ENCODE measurements around the gene DRAM1. TPM values are rescaled to one million over a fixed set of nuclear protein-coding genes. Genes with fewer than 3 reads are reported as not detected.
"Not testable (repeated sequence)": the region's sequence is repeated elsewhere in the genome, so short reads cannot be mapped to it uniquely, and the experiment has no call there.

DRAM1 gene
- total RNA-seq, 2 experiments from 2014 or later, result 2.6 to 2.8 TPM

DNA sequence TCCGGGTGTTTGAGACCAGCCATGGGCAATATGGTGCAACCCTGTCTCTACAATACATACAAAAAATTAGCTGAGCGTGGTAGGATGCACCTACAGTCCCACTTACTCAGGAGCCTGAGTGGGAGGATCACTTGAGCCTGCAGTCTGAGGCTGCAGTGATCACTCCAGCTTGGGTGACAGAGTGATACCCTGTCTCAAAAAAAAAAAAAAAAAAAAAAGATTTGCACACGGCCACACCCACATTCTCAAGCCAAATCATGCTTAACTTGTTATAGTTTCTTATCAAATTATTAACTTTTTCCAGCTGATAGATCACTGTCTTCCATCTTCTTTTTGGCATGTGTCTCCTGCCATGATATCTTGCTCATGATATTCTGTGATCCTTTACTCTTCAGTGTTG, 6.8 kb downstream of the DRAM1 start:
- no peak overlapping the region for H3K27ac Mint-ChIP-seq
- no peak overlapping the region for H3K4me3 Mint-ChIP-seq
- no peak for DNase-seq
- ChIA-PET POLR2A (no interaction called here), CTCF (no interaction called here)
- peaks cover 2% of the 10 kb centered on the region for H3K4me1 Mint-ChIP-seq (ENCODE audit: low read depth)
- intact Hi-C loops (cut with micrococcal nuclease), result no loop called here
- H3K36me3 Mint-ChIP-seq, result no peaks in the 10 kb centered on the region
- no peaks in the 10 kb centered on the region for H3K27me3 Mint-ChIP-seq
- no peaks in the 10 kb centered on the region for H3K9me3 Mint-ChIP-seq

DNA sequence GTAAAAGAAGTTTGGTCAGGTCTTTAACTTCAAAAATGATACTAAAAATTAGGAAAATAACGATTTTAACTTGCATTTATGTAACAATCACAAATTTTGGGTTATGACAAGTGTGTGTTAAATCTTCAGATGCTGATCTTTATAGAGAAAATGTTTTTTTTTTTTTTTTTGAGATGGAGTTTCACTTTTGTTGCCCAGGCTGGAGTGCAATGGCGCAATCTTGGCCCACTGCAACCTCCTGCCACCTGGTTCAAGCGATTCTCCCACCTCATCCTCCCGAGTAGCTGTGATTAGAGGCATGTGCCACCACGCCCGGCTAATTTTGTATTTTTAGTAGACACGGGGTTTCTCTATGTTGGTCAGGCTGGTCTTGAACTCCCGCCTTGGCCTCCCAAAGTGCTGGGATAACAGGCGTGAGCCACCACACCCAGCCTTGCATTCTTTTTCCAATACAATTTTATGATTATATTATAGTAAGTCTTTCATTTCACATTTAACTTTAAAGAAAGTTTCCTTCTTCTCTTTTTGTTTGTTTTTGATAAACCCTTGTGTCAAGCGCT, 7.5 kb downstream of the DRAM1 start:
- H3K27me3 Mint-ChIP-seq; POLR2A ChIA-PET; H3K9me3 Mint-ChIP-seq; DNase-seq; H3K4me1 Mint-ChIP-seq (ENCODE audit: low read depth); intact Hi-C loops (cut with micrococcal nuclease); H3K36me3 Mint-ChIP-seq; H3K27ac Mint-ChIP-seq; H3K4me3 Mint-ChIP-seq; CTCF ChIA-PET: not testable (repeated sequence)

DNA sequence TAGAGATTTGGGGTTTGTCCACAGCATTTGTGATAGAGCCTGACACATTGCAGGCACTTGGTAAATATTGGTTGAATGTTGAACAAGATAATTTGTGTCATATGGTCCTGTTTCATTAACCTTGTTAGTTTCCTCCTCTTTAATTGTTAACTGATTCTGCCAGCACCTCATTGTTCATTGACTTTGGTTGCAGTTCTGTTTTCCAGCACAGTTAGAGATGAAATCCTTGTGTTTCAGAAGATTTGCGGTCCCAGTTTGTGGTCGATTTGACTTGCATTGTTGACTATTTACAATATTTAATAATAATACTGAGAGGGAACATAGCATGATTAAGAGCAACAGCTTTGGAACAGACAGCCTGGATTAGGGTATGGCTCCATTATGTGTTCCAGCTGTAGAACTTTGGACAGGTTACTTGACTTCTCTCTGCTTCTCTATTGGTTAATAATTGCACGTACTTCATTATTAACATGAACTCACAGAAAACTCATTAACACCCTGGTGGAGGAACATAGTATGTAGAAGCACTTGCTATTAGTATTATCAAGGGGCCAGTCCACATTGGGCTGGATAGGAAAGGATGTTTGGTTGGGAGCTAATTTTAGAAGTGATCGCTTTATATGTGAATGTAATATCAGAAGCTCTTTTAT, 8.7 kb downstream of the DRAM1 start:
- no peak for DNase-seq
- POLR2A ChIA-PET, result no interaction called here
- no peak overlapping the region for H3K27ac Mint-ChIP-seq
- H3K27me3 Mint-ChIP-seq, result no peaks in the 10 kb centered on the region
- H3K4me1 Mint-ChIP-seq (ENCODE audit: low read depth), result peaks cover 3% of the 10 kb centered on the region
- intact Hi-C loops (cut with micrococcal nuclease), result no loop called here
- CTCF ChIA-PET, result no interaction called here
- no peaks in the 10 kb centered on the region for H3K9me3 Mint-ChIP-seq
- no peaks in the 10 kb centered on the region for H3K36me3 Mint-ChIP-seq
- no peak overlapping the region for H3K4me3 Mint-ChIP-seq

DNA sequence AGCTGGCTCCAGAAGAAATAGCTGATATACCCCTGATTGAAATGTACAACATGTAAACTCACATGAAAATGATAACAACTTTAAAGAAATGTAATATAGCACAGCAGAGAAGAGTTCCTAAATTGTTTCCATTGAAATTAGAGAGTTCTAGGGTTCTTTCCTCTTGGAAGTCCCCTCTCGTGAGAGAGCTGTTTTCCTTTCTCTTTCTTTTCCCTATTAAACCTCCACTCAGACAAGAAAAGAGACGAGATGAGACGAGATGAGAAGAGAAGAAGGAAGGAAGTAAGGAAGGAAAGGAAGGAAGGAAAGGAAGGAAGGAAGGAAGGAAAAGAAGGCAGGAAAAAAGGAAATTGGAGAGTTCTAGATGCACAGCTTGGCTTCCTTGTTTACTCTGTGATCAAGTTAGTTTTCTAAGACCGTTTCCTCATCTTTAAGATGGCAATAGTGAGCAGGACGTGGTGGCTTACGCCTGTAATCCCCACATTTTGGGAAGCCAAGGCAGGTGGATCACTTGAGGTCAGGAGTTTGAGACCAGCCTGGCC, 11.9 kb downstream of the DRAM1 start:
- intact Hi-C loops (cut with micrococcal nuclease), result no loop called here
- Mint-ChIP-seq H3K27me3 (no peaks in the 10 kb centered on the region), H3K4me3 (no peak overlapping the region), H3K27ac (no peak overlapping the region), H3K9me3 (no peaks in the 10 kb centered on the region), H3K36me3 (no peaks in the 10 kb centered on the region), H3K4me1 (ENCODE audit: low read depth) (peaks cover 3% of the 10 kb centered on the region)
- DNase-seq, result no peak
- POLR2A ChIA-PET, result no interaction called here
- CTCF ChIA-PET, result interaction anchor here (0.7 kb wide), 1 partner anchor 12 kb away, joined by 3 read pairs; the partner anchor contains the start of gene DRAM1

DNA sequence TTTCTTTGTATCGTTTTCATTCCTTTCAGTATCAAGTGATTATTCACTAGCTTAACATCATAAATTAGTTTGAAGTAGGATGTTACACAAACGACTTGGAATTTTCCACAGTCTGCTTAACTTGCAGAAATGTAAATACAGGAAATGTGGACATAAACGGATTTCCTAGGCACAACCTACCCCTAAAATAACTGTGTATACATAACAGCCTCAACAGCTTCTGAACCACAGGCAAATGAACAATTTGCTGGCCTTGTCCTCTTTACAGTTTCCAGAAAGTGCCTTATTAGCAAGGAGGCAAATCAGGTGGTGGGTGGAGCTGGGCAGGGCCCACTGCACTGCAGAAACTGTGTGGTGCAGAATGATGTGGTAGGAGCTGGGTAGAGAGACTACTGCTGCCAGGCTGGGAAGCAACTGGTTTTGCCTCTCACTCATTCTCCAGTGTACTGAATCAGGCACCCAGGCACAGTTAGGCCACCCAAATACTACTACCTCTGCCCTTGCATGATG, 14.1 kb downstream of the DRAM1 start:
- ChIA-PET POLR2A (no interaction called here), CTCF (interaction anchor here (0.6 kb wide), 1 partner anchor 52 kb away, joined by 3 read pairs; no protein-coding TSS in a partner anchor)
- Mint-ChIP-seq H3K9me3 (no peaks in the 10 kb centered on the region), H3K4me3 (no peak overlapping the region), H3K36me3 (no peaks in the 10 kb centered on the region), H3K27me3 (no peaks in the 10 kb centered on the region), H3K27ac (no peak overlapping the region), H3K4me1 (ENCODE audit: low read depth) (peaks cover 3% of the 10 kb centered on the region)
- intact Hi-C loops (cut with micrococcal nuclease), result no loop called here
- no peak for DNase-seq

DNA sequence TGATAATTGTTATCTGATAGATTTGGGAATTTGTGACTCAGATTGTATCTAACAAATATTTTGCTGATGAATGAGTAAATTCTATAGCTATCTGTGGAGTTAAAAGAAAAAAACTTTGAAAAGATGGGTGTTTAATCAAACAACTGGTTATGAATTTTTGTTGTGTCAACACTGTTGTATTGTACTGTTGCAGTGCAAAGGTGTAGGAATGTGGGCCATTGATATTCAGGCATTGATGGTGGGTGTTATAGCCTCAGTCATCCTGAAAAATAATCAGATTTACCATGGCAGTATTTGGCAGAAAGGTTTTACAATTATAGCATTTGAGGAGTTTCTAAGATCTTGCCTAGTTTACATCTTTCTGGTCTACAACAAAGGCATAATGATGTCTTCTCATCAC, 15.4 kb downstream of the DRAM1 start:
- Mint-ChIP-seq H3K27ac (no peak overlapping the region), H3K36me3 (no peaks in the 10 kb centered on the region), H3K27me3 (no peaks in the 10 kb centered on the region), H3K9me3 (no peaks in the 10 kb centered on the region), H3K4me3 (no peak overlapping the region), H3K4me1 (ENCODE audit: low read depth) (peaks cover 3% of the 10 kb centered on the region)
- no peak for DNase-seq
- intact Hi-C loops (cut with micrococcal nuclease), result no loop called here
- CTCF ChIA-PET, result no interaction called here
- POLR2A ChIA-PET, result no interaction called here

DNA sequence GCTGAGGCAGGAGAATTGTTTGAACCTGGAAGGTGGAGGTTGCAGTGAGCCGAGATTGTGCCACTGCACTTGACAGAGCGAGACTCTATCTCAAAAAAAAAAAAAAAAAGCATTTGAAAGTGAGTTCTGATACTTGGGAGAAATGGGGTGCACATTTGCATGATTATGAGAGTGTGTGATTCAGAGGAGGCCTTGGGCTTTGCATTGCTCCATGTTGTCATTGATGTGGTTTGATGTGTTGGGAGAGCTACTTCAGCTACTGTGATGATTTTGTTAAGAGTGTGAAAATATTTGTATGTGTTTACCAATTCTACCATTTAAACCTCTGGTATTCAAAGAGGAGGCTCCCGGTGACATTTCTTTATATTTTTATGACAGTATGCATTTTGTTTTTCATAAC, 24.4 kb downstream of the DRAM1 start:
- H3K9me3 Mint-ChIP-seq, result no peaks in the 10 kb centered on the region
- ChIA-PET POLR2A (no interaction called here), CTCF (interaction anchor here (0.6 kb wide), 1 partner anchor 1035 kb away, joined by 3 read pairs; no protein-coding TSS in a partner anchor)

DNA sequence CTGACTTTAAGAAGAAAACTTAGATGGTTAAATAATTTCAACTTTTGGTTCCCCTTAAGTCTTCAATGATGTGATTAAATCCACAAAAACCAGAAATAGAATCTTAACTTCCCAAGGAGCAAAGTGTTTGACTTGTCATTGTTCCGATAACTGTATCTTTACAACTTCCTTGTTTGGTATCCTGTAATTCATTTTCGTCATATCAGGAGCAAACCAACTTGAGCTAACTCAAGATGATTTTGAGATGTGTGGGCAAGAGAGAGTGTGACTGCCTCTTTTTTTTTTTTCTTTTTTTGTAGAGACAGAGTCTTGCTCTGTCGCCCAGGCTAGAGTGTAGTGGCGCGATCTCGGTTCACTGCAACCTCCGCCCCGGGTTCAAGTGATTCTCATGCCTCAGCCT, 25.3 kb downstream of the DRAM1 start:
- ChIA-PET POLR2A (no interaction called here), CTCF (interaction anchor here (1.0 kb wide), 1 partner anchor 17 kb away, joined by 3 read pairs; no protein-coding TSS in a partner anchor)
- DNase-seq, result no peak
- Mint-ChIP-seq H3K27me3 (no peaks in the 10 kb centered on the region), H3K4me1 (ENCODE audit: low read depth) (no peaks in the 10 kb centered on the region), H3K9me3 (no peaks in the 10 kb centered on the region), H3K27ac (no peak overlapping the region), H3K36me3 (no peaks in the 10 kb centered on the region), H3K4me3 (no peak overlapping the region)
- intact Hi-C loops (cut with micrococcal nuclease), result no loop called here

More for the DNA sequence above, 24.4 kb downstream of the DRAM1 start:
- no peak for DNase-seq
- H3K36me3 Mint-ChIP-seq, result no peaks in the 10 kb centered on the region
- H3K27me3 Mint-ChIP-seq, result no peaks in the 10 kb centered on the region
- H3K4me3 Mint-ChIP-seq, result no peak overlapping the region
- intact Hi-C loops (cut with micrococcal nuclease), result no loop called here
- no peaks in the 10 kb centered on the region for H3K4me1 Mint-ChIP-seq (ENCODE audit: low read depth)
- H3K27ac Mint-ChIP-seq, result no peak overlapping the region

DNA sequence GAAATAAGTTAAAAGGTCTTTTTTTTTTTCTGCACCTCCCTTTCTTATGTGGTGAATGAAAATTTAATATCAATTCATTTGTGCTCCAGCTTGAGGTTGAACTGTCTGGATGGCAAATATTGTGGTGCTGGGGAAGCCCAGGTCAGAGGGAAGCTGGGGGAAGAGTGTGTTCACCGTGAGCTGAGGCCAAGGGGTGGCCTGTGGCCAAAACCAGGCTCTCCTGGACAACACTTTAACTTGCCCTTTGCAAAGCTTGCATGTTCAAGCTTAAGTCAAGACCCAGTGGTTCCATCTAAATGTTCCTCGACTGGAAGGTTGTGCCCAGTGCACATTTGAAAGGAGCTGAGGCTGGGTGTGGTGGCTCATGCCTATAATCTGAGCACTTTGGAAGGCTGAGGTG, 28.8 kb downstream of the DRAM1 start:
- Mint-ChIP-seq H3K4me1 (ENCODE audit: low read depth) (no peaks in the 10 kb centered on the region), H3K27ac (no peak overlapping the region), H3K36me3 (no peaks in the 10 kb centered on the region), H3K27me3 (no peaks in the 10 kb centered on the region), H3K4me3 (no peak overlapping the region), H3K9me3 (no peaks in the 10 kb centered on the region)
- intact Hi-C loops (cut with micrococcal nuclease), result no loop called here
- DNase-seq, result no peak
- ChIA-PET CTCF (no interaction called here), POLR2A (no interaction called here)

DNA sequence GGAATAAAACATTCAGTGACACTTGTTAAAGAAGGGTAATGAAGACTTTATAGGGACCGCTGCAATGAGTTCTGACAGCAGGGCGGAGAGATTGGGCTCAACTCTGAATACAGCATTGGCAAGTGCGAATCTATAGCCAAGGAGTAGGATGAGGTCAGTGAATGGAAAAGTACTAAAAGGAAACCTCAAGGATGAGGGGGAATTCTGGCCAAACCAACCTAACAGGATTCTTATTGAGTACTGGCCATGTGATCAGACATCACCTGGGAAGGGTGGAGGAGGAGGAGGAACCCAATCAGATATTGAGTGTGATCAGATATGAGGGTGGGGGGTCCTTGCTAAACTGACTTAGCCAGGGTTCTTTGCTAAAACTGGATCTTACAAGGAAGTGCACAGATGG, 31.0 kb downstream of the DRAM1 start:
- H3K27ac Mint-ChIP-seq, result no peak overlapping the region
- H3K36me3 Mint-ChIP-seq, result no peaks in the 10 kb centered on the region
- H3K4me1 Mint-ChIP-seq (ENCODE audit: low read depth), result no peaks in the 10 kb centered on the region
- intact Hi-C loops (cut with micrococcal nuclease), result no loop called here
- no peak overlapping the region for H3K4me3 Mint-ChIP-seq
- DNase-seq, result no peak
- H3K27me3 Mint-ChIP-seq, result no peaks in the 10 kb centered on the region
- POLR2A ChIA-PET, result no interaction called here
- no peaks in the 10 kb centered on the region for H3K9me3 Mint-ChIP-seq
- CTCF ChIA-PET, result no interaction called here

DNA sequence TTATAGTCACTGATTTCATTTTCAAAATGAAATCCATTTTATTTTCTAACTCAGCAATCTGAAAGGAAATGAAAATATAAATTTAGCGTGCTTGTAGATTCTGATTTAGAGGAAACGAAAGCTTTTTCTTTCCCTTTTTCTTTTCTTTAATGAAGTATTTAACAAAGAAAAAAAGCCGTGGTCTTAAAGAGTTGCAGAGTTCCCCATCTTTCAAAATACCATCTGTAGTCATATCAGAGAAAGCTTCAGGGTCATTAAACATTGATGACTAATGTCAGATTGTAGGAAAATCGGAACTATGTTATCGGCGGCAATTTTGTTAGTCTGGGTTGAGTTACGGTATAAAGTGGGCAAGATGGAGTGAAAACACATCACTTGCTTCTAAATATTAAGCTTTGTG, 32.3 kb downstream of the DRAM1 start:
- H3K9me3 Mint-ChIP-seq, result no peaks in the 10 kb centered on the region

DNA sequence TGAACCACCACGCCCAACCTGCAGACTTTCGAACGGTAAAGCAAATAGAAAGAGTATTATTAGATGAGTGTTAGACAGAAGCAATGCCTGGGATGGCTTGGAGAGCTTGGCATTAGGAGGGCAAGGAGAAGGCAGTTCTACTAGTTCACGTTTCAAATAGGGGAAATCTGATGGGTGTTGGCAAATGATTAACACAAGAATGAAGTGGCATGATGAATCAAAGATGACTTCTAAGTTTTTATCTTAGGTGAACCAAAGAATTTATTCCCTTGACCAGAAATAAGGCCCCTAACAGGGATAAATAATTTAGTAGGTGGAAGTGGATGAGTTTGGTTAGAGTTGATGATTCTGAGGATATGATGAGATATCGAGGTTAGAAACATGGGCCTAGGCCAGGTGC, 38.5 kb downstream of the DRAM1 start:
- H3K27ac Mint-ChIP-seq, result no peak overlapping the region
- ChIA-PET POLR2A (no interaction called here), CTCF (no interaction called here)
- intact Hi-C loops (cut with micrococcal nuclease), result loop anchor here (5.0 kb wide), 3 partner anchors 144 to 251 kb away; partner anchors contain the start of gene WASHC3
- H3K4me1 Mint-ChIP-seq (ENCODE audit: low read depth), result peaks cover 6% of the 10 kb centered on the region
- no peaks in the 10 kb centered on the region for H3K27me3 Mint-ChIP-seq
- no peaks in the 10 kb centered on the region for H3K9me3 Mint-ChIP-seq
- H3K36me3 Mint-ChIP-seq, result no peaks in the 10 kb centered on the region
- H3K4me3 Mint-ChIP-seq, result no peak overlapping the region
- no peak for DNase-seq

More for the DNA sequence above, 32.3 kb downstream of the DRAM1 start:
- POLR2A ChIA-PET, result no interaction called here
- Mint-ChIP-seq H3K36me3 (no peaks in the 10 kb centered on the region), H3K4me3 (no peak overlapping the region), H3K4me1 (ENCODE audit: low read depth) (no peaks in the 10 kb centered on the region), H3K27me3 (no peaks in the 10 kb centered on the region), H3K27ac (no peak overlapping the region)
- CTCF ChIA-PET, result no interaction called here
- intact Hi-C loops (cut with micrococcal nuclease), result no loop called here
- DNase-seq, result no peak

DNA sequence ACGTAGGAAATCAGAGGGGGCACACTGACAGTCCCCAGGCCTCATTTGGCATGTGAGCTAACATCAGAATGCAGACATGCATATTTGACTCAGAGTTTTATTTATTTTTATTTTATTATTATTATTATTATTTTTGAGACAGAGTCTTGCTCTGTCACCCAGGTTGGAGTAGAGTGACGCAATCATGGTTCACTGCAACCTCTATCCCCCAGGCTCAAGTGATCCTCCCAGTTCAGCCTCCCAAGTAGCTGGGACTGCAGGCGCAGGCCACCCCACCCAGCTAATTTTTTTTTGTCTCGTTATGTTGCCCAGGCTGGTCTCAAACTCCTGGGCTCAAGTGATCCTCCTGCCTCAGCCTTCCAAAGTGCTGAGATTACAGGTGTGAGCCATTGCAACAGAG, 41.4 kb downstream of the DRAM1 start:
- H3K27me3 Mint-ChIP-seq; H3K4me1 Mint-ChIP-seq (ENCODE audit: low read depth); DNase-seq; H3K4me3 Mint-ChIP-seq; POLR2A ChIA-PET; H3K36me3 Mint-ChIP-seq; H3K27ac Mint-ChIP-seq; H3K9me3 Mint-ChIP-seq: not testable (repeated sequence)
- CTCF ChIA-PET, result interaction anchor here (0.6 to 1.5 kb wide), 8 partner anchors 10 to 850 kb away, joined by 3 to 4 read pairs (median 3); no protein-coding TSS in a partner anchor
- intact Hi-C loops (cut with micrococcal nuclease), result loop anchor here (5.0 kb wide), 3 partner anchors 143 to 248 kb away; partner anchors contain the start of gene WASHC3
